Motor neuron (in vitro differentiated cells): ENCODE results near the gene PTPRD. TPM values are rescaled to one million over a fixed set of nuclear protein-coding genes. Genes with fewer than 3 reads are reported as not detected.
"Not testable (repeated sequence)": the region's sequence is repeated elsewhere in the genome, so short reads cannot be mapped to it uniquely, and the experiment has no call there.

Experiments
- ATAC-seq, 8 experiments: fragments of 200-7000 bp; cut with Tn5 transposase; replicated peaks in 6 of 8; 2 replicates each; pipeline ENCODE4 v1.8.0; 2021; ENCODE audit warnings: mild to moderate bottlenecking in 8 of 8, moderate library complexity in 8 of 8
- H3K27ac ChIP-seq, 2 donors: fragments of 250-450 bp; sonication (Bioruptor Pico); 2 replicates each; pipeline ENCODE4 v1.9.0; 2021; ENCODE audit warnings: antibody characterized with exemption in 2 of 2, mild to moderate bottlenecking in 2 of 2, moderate library complexity in 1 of 2
- H3K4me1 ChIP-seq, 2 donors: fragments of 250-450 bp; sonication (Bioruptor Pico); replicated peaks in 1 of 2; 2 replicates each; pipeline ENCODE4 v1.6.1; 2021; ENCODE audit warnings: antibody characterized with exemption in 2 of 2, mild to moderate bottlenecking in 2 of 2, moderate library complexity in 1 of 2
- H3K4me3 ChIP-seq, 5 donors: fragments of 250-450 bp; sonication (Bioruptor Pico); 2 replicates each; pipeline ENCODE4 v1.9.0; 2021; ENCODE audit warnings: antibody characterized with exemption in 5 of 5, mild to moderate bottlenecking in 5 of 5, moderate library complexity in 4 of 5
- WGBS, 10 experiments: fragments of 450-650 bp; shearing (Covaris generic); methylation state at CpG; one replicate each; pipeline ENCODE4 v1.0.0; 2022; 5-methylcytosine and 5-hydroxymethylcytosine counted together
- in situ Hi-C, 9 experiments: fragments of 400-800 bp; cut with MboI; loops; one replicate each; pipeline ENCODE4 v1.15.0; 2021; ENCODE audit warnings: low sequenced_read_pairs in 9 of 9, low pct_unique_long_range_greater_than_20kb in 2 of 9; ENCODE audit not compliant: unreplicated experiment in 9 of 9
- total RNA-seq, 8 experiments: library from RNA; unstranded; fragments of 300-600 nt; gene quantifications; 2 replicates each; pipeline versions ENCODE4 v1.2.3 to v1.2.4, GENCODE V29; 2022

PTPRD gene
- total RNA-seq, 8 experiments from 2014 or later, result 0.15 to 175 (median 72.8) TPM

- H3K27ac ChIP-seq, H3K4me1 ChIP-seq, H3K4me3 ChIP-seq, in situ Hi-C loops, ATAC-seq: not testable (repeated sequence)
- 40 to 97% (median 79%) methylated on average over 4 to 13 of the region's 19 CpGs; no CpG with 5 or more reads in 3 of the 10 experiments for WGBS, 10 experiments
Observed at GRCh38 chr9:8920478-8921183, 1692.2 kb downstream of the PTPRD start.

GRCh38 chr9:8917956-8918739 lies 1694.7 kb downstream of the PTPRD start:
- Histone ChIP-seq H3K4me3 (no peak overlapping the region), H3K27ac (no peak overlapping the region), H3K4me1 (no peaks in the 10 kb centered on the region)
- WGBS, 10 experiments, result 3 to 93% (median 83%) methylated on average over 1 to 5 of the region's 7 CpGs; no CpG with 5 or more reads in 1 of the 10 experiments
- in situ Hi-C loops, result no loop called here
- ATAC-seq, result no peak

- in situ Hi-C loops, result no loop called here
- no peaks in the 10 kb centered on the region for H3K4me1 ChIP-seq
- 3 to 94% (median 66%) methylated on average over 1 to 2 of the region's 2 CpGs; no CpG with 5 or more reads in 2 of the 10 experiments for WGBS, 10 experiments
- H3K4me3 ChIP-seq, result no peak overlapping the region
- ATAC-seq, result no peak
- no peak overlapping the region for H3K27ac ChIP-seq
Observed at GRCh38 chr9:8916771-8917170, 1696.0 kb downstream of the PTPRD start.

- Histone ChIP-seq H3K27ac (no peak overlapping the region), H3K4me1 (no peaks in the 10 kb centered on the region), H3K4me3 (no peak overlapping the region)
- in situ Hi-C loops, result no loop called here
- no peak for ATAC-seq
Observed at GRCh38 chr9:8907868-8908267, 1704.9 kb downstream of the PTPRD start.

- 10 to 100% (median 89%) methylated on average over 1 to 3 of the region's 3 CpGs for WGBS, 10 experiments
- in situ Hi-C loops, result no loop called here
- H3K27ac ChIP-seq, result no peak overlapping the region
- H3K4me1 ChIP-seq, result no peaks in the 10 kb centered on the region
- ATAC-seq, result peak in 1 of 8 experiments; percentile 17
- no peak overlapping the region for H3K4me3 ChIP-seq
Observed at GRCh38 chr9:8905731-8906130, 1707.1 kb downstream of the PTPRD start.

- no peak overlapping the region for H3K4me3 ChIP-seq
- no peak for ATAC-seq
- H3K27ac ChIP-seq, result no peak overlapping the region
- in situ Hi-C loops, result no loop called here
- WGBS, 10 experiments, result 4 to 100% (median 92%) methylated on average over 1 to 8 of the region's 8 CpGs
- H3K4me1 ChIP-seq, result no peaks in the 10 kb centered on the region
Observed at GRCh38 chr9:8904771-8905515, 1707.9 kb downstream of the PTPRD start.

- Histone ChIP-seq H3K27ac (no peak overlapping the region), H3K4me3 (no peak overlapping the region), H3K4me1 (no peaks in the 10 kb centered on the region)
- in situ Hi-C loops, result no loop called here
- 18 to 87% (median 60%) methylated on average over 1 to 5 of the region's 5 CpGs; no CpG with 5 or more reads in 1 of the 10 experiments for WGBS, 10 experiments
- ATAC-seq, result no peak
Observed at GRCh38 chr9:8903077-8903476, 1709.7 kb downstream of the PTPRD start.

- in situ Hi-C loops, result no loop called here
- ATAC-seq, result no peak
- Histone ChIP-seq H3K27ac (no peak overlapping the region), H3K4me3 (no peak overlapping the region), H3K4me1 (no peaks in the 10 kb centered on the region)
- WGBS, 10 experiments, result 0 to 100% (median 81%) methylated on average over 1 to 2 of the region's 2 CpGs; no CpG with 5 or more reads in 2 of the 10 experiments
Observed at GRCh38 chr9:8901146-8901545, 1711.7 kb downstream of the PTPRD start.

GRCh38 chr9:8899511-8899910 lies 1713.3 kb downstream of the PTPRD start:
- H3K4me3 ChIP-seq, result no peak overlapping the region
- H3K4me1 ChIP-seq, result peaks cover 0 to 6% of the 10 kb centered on the region in 2 donors
- in situ Hi-C loops, result no loop called here
- 5 to 100% (median 52%) methylated on average over 1 to 4 of the region's 4 CpGs for WGBS, 10 experiments
- no peak overlapping the region for H3K27ac ChIP-seq
- ATAC-seq, result no peak

- in situ Hi-C loops, result no loop called here
- peaks cover 0 to 6% of the 10 kb centered on the region in 2 donors for H3K4me1 ChIP-seq
- H3K27ac ChIP-seq, result no peak overlapping the region
- 0 to 100% (median 33%) methylated on average over 1 to 3 of the region's 3 CpGs for WGBS, 10 experiments
- peak in 5 of 8 experiments; percentile 24 to 41 (median 38) for ATAC-seq
- no peak overlapping the region for H3K4me3 ChIP-seq
Observed at GRCh38 chr9:8895861-8896224, 1717.0 kb downstream of the PTPRD start.

GRCh38 chr9:8895106-8895860 lies 1717.5 kb downstream of the PTPRD start:
- WGBS, 10 experiments, result 0 to 33% (median 9%) methylated on average over 1 to 4 of the region's 4 CpGs; no CpG with 5 or more reads in 1 of the 10 experiments
- in situ Hi-C loops, result no loop called here
- no peak overlapping the region for H3K4me3 ChIP-seq

GRCh38 chr9:8890695-8891094 lies 1722.1 kb downstream of the PTPRD start:
- Histone ChIP-seq H3K4me3 (no peak overlapping the region), H3K27ac (no peak overlapping the region), H3K4me1 (peaks cover 0 to 3% of the 10 kb centered on the region in 2 donors)
- in situ Hi-C loops, result no loop called here
- WGBS, 10 experiments, result 0 to 100% (median 81%) methylated on average over 1 to 2 of the region's 2 CpGs
- ATAC-seq, result no peak

More at GRCh38 chr9:8895106-8895860, 1717.5 kb downstream of the PTPRD start:
- Histone ChIP-seq H3K4me1 (peaks cover 0 to 6% of the 10 kb centered on the region in 2 donors), H3K27ac (no peak overlapping the region)
- ATAC-seq, result no peak
